ENCODE results near the gene GDF2. TPM values are rescaled to one million over a fixed set of nuclear protein-coding genes. Genes with fewer than 3 reads are reported as not detected.

The GDF2 gene
- total and polyA plus RNA-seq, 4 experiments from 2014 or later = not detected

DNA sequence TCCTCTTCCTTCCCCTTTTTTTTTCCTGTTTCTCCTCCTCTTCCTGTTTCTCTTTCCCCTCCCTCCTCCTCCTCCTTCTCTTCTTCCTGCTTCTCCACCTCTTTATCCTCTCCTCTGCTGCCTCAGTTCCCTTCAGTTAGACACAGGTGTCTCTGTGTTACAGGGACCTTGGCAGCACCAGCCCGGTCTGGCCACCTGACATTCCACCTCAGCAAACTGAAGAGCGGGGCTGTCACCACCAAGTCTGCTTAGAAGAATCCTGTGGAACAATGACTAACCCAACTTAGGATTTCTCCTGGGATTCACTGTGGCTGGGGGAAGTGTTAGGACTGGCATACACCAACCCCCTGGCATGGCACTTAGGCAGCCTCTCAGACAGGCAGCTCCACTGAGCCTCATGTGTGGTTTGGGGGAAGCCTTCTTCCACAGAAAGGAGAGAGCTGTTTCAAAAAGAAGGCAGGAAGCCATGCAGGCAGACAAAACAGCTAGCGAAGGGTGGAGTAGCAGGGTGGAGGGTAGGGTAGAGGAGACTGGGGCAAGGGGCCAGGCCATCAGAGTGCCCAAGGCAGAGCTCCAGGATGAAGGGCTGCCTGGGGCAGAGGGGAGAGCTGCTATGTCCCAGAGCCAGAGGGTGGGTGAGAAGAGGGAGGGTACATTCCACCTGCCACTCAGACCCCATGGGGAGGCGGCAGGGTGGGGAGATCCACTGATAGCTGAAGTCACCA lies 35.5 kb upstream of the GDF2 start:
- no peaks in the 10 kb centered on the region for H3K36me3 ChIP-seq (ENCODE audit: insufficient read depth, low read length)
- H3K9me3 Mint-ChIP-seq = no peaks in the 10 kb centered on the region
- POLR2A ChIA-PET (ENCODE audit: partially characterized antibody) = interaction anchor here (1.1 to 2.2 kb wide), 4 partner anchors 9 to 121 kb away, joined by 3 to 9 read pairs (median 6); no protein-coding TSS in a partner anchor
- no peak overlapping the region for H3K4me3 ChIP-seq (ENCODE audit: low read length in 2 of 2)
- H3K36me3 Mint-ChIP-seq = no peaks in the 10 kb centered on the region
- no peak overlapping the region for H3K27ac ChIP-seq (ENCODE audit: low read depth, low read length)
- H3K27me3 Mint-ChIP-seq = no peaks in the 10 kb centered on the region
- H3K4me1 Mint-ChIP-seq = peaks cover 19 to 34% (median 27%) of the 10 kb centered on the region in 4 donors
- peak in 1 of 5 donors; percentile 15 for DNase-seq
- peak overlapping the region in 5 of 8 donors; percentile 27 to 66 (median 48) for H3K4me3 Mint-ChIP-seq
- CTCF ChIA-PET (ENCODE audit: partially characterized antibody) = interaction anchor here (0.9 to 1.9 kb wide), 3 partner anchors 11 to 262 kb away, joined by 3 to 8 read pairs (median 4); no protein-coding TSS in a partner anchor
- H3K27ac Mint-ChIP-seq = peak overlapping the region; percentile 19 to 88 (median 76)
- no peaks in the 10 kb centered on the region for H3K9me3 ChIP-seq (ENCODE audit: control insufficient read depth in 1 of 2, low read length in 2 of 2)
- no peaks in the 10 kb centered on the region for H3K27me3 ChIP-seq (ENCODE audit: insufficient read depth, low read length)
- intact Hi-C loops (cut with micrococcal nuclease) = no loop called here
- H3K4me1 ChIP-seq (ENCODE audit: insufficient read depth, low read length) = peaks cover 25% of the 10 kb centered on the region

GRCh38 chr10:47287365-47287802 lies 34.9 kb upstream of the GDF2 start:
- Histone ChIP-seq H3K36me3 (ENCODE audit: insufficient read depth, low read length) (no peaks in the 10 kb centered on the region), H3K9me3 (ENCODE audit: control insufficient read depth in 1 of 2, low read length in 2 of 2) (no peaks in the 10 kb centered on the region), H3K4me1 (ENCODE audit: insufficient read depth, low read length) (peaks cover 25% of the 10 kb centered on the region), H3K27ac (ENCODE audit: low read depth, low read length) (no peak overlapping the region), H3K27me3 (ENCODE audit: insufficient read depth, low read length) (no peaks in the 10 kb centered on the region), H3K4me3 (ENCODE audit: low read length in 2 of 2) (no peak overlapping the region)
- no peaks in the 10 kb centered on the region for H3K27me3 Mint-ChIP-seq
- CTCF ChIA-PET (ENCODE audit: partially characterized antibody) = interaction anchor here (1.6 to 1.9 kb wide), 2 partner anchors 24 to 262 kb away, joined by 3 to 8 read pairs; no protein-coding TSS in a partner anchor
- POLR2A ChIA-PET (ENCODE audit: partially characterized antibody) = interaction anchor here (1.1 to 2.2 kb wide), 4 partner anchors 8 to 121 kb away, joined by 3 to 9 read pairs (median 6); no protein-coding TSS in a partner anchor
- H3K9me3 Mint-ChIP-seq = no peaks in the 10 kb centered on the region
- no peaks in the 10 kb centered on the region for H3K36me3 Mint-ChIP-seq
- DNase-seq = no peak
- H3K4me3 Mint-ChIP-seq = no peak overlapping the region
- H3K4me1 Mint-ChIP-seq = peaks cover 19 to 34% (median 27%) of the 10 kb centered on the region in 4 donors
- intact Hi-C loops (cut with micrococcal nuclease) = no loop called here
- H3K27ac Mint-ChIP-seq = no peak overlapping the region

DNA sequence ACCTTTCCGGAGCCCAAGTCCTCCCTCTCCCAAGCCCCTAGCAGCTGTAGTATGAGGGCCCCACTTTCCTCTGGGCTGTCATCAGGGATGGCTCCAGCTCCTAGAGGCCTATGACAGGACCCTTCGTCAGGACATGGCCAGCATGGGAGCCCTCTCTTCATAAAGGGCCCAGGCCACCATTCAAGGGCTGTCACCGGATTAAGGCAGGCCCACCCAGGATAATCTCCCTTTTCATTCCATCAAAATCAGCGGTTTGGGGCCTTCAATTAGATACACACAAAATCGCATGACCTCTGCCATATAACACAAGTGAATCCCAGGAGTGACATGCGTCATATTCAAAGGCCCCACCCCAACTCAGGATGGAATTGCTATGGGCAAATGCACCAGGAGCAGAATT lies 34.4 kb upstream of the GDF2 start:
- no peaks in the 10 kb centered on the region for H3K27me3 ChIP-seq (ENCODE audit: insufficient read depth, low read length)
- DNase-seq = no peak
- no peak overlapping the region for H3K27ac ChIP-seq (ENCODE audit: low read depth, low read length)
- H3K4me1 ChIP-seq (ENCODE audit: insufficient read depth, low read length) = peaks cover 25% of the 10 kb centered on the region
- no peaks in the 10 kb centered on the region for H3K9me3 ChIP-seq (ENCODE audit: control insufficient read depth in 1 of 2, low read length in 2 of 2)
- H3K4me3 ChIP-seq (ENCODE audit: low read length in 2 of 2) = no peak overlapping the region
- Mint-ChIP-seq H3K9me3 (no peaks in the 10 kb centered on the region), H3K4me1 (peaks cover 19 to 34% (median 27%) of the 10 kb centered on the region in 4 donors), H3K4me3 (no peak overlapping the region), H3K27ac (no peak overlapping the region), H3K36me3 (no peaks in the 10 kb centered on the region), H3K27me3 (no peaks in the 10 kb centered on the region)
- intact Hi-C loops (cut with micrococcal nuclease) = no loop called here
- POLR2A ChIA-PET (ENCODE audit: partially characterized antibody) = interaction anchor here (2.2 kb wide), 1 partner anchor 10 kb away, joined by 9 read pairs; no protein-coding TSS in a partner anchor
- CTCF ChIA-PET (ENCODE audit: partially characterized antibody) = no interaction called here
- H3K36me3 ChIP-seq (ENCODE audit: insufficient read depth, low read length) = no peaks in the 10 kb centered on the region

GRCh38 chr10:47288236-47288635 lies 34.0 kb upstream of the GDF2 start:
- no peak overlapping the region for H3K27ac Mint-ChIP-seq
- no peaks in the 10 kb centered on the region for H3K9me3 ChIP-seq (ENCODE audit: control insufficient read depth in 1 of 2, low read length in 2 of 2)
- no peak for DNase-seq
- H3K4me1 Mint-ChIP-seq = peaks cover 19 to 34% (median 27%) of the 10 kb centered on the region in 4 donors
- H3K4me3 Mint-ChIP-seq = no peak overlapping the region
- no peaks in the 10 kb centered on the region for H3K36me3 ChIP-seq (ENCODE audit: insufficient read depth, low read length)
- H3K27me3 Mint-ChIP-seq = no peaks in the 10 kb centered on the region
- CTCF ChIA-PET (ENCODE audit: partially characterized antibody) = no interaction called here
- no peak overlapping the region for H3K4me3 ChIP-seq (ENCODE audit: low read length in 2 of 2)
- intact Hi-C loops (cut with micrococcal nuclease) = no loop called here
- H3K4me1 ChIP-seq (ENCODE audit: insufficient read depth, low read length) = peaks cover 25% of the 10 kb centered on the region
- POLR2A ChIA-PET (ENCODE audit: partially characterized antibody) = no interaction called here
- H3K36me3 Mint-ChIP-seq = no peaks in the 10 kb centered on the region
- H3K27ac ChIP-seq (ENCODE audit: low read depth, low read length) = no peak overlapping the region
- no peaks in the 10 kb centered on the region for H3K9me3 Mint-ChIP-seq
- no peaks in the 10 kb centered on the region for H3K27me3 ChIP-seq (ENCODE audit: insufficient read depth, low read length)

DNA sequence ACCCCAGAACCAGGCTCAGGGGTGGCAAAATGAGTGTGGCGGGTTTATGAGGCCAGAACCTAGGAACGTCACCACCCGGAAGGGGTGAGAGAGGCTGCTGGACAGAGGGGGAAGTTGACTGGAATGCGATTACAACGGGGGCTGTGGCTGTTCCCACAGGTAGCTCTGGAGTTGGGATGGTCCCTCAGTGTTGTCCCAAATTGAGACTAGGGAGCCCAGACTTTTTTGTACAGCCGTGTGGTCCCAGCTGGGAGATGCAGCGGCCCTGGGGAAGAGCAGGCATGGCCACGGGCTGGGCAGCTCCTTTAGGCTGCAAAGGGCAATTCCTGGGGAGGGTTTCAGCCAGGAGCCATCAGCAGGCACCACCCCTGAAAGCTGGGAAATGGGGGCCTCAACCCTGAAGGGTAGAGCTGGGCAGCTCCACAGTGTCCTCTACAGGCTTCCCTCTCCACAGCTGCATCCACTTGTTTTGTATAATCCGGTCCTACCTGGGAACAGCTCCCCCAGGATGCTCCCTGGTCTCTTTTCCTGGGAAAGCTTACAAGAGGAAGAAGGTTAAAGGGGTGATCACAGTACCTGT lies 33.2 kb upstream of the GDF2 start:
- Histone ChIP-seq H3K27ac (ENCODE audit: low read depth, low read length) (no peak overlapping the region), H3K4me1 (ENCODE audit: insufficient read depth, low read length) (peaks cover 25% of the 10 kb centered on the region), H3K27me3 (ENCODE audit: insufficient read depth, low read length) (no peaks in the 10 kb centered on the region), H3K4me3 (ENCODE audit: low read length in 2 of 2) (no peak overlapping the region), H3K36me3 (ENCODE audit: insufficient read depth, low read length) (no peaks in the 10 kb centered on the region), H3K9me3 (ENCODE audit: control insufficient read depth in 1 of 2, low read length in 2 of 2) (no peaks in the 10 kb centered on the region)
- Mint-ChIP-seq H3K27me3 (no peaks in the 10 kb centered on the region), H3K27ac (peak overlapping the region in 1 of 7 donors; percentile 61), H3K4me3 (no peak overlapping the region), H3K9me3 (no peaks in the 10 kb centered on the region), H3K4me1 (peaks cover 19 to 34% (median 26%) of the 10 kb centered on the region in 4 donors), H3K36me3 (no peaks in the 10 kb centered on the region)
- CTCF ChIA-PET (ENCODE audit: partially characterized antibody) = no interaction called here
- intact Hi-C loops (cut with micrococcal nuclease) = no loop called here
- POLR2A ChIA-PET (ENCODE audit: partially characterized antibody) = interaction anchor here (1.0 kb wide), 1 partner anchor 11 kb away, joined by 4 read pairs; the partner anchor contains the start of gene GDF10
- no peak for DNase-seq

GRCh38 chr10:47289921-47290320 lies 32.3 kb upstream of the GDF2 start:
- Mint-ChIP-seq H3K4me3 (no peak overlapping the region), H3K27ac (no peak overlapping the region), H3K36me3 (no peaks in the 10 kb centered on the region), H3K9me3 (no peaks in the 10 kb centered on the region), H3K27me3 (no peaks in the 10 kb centered on the region), H3K4me1 (peaks cover 19 to 31% (median 23%) of the 10 kb centered on the region in 4 donors)
- POLR2A ChIA-PET (ENCODE audit: partially characterized antibody) = no interaction called here
- no peak overlapping the region for H3K4me3 ChIP-seq (ENCODE audit: low read length in 2 of 2)
- intact Hi-C loops (cut with micrococcal nuclease) = no loop called here
- peaks cover 25% of the 10 kb centered on the region for H3K4me1 ChIP-seq (ENCODE audit: insufficient read depth, low read length)
- peaks cover 4% of the 10 kb centered on the region for H3K27me3 ChIP-seq (ENCODE audit: insufficient read depth, low read length)
- no peaks in the 10 kb centered on the region for H3K36me3 ChIP-seq (ENCODE audit: insufficient read depth, low read length)
- CTCF ChIA-PET (ENCODE audit: partially characterized antibody) = no interaction called here
- no peaks in the 10 kb centered on the region for H3K9me3 ChIP-seq (ENCODE audit: control insufficient read depth in 1 of 2, low read length in 2 of 2)
- no peak overlapping the region for H3K27ac ChIP-seq (ENCODE audit: low read depth, low read length)
- no peak for DNase-seq

DNA sequence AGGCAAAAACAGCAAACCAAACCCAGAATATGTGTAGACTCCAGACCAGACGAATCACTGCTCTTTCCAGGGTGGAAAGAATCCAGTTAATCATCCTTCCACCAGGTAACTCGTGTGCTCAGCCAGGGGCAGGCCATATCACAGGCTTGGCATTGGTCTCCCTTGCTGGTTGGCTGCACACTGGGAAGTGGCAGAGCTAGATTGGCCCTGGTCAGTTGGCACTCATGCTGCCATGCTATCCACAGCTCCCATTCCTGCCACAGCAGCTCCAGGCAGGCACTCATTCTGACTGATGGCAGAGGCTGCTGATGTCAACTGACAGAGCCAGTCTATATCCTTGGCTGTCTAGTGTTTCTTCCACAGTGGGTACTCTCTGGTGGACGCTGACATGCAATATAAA lies 31.9 kb upstream of the GDF2 start:
- Mint-ChIP-seq H3K36me3 (no peaks in the 10 kb centered on the region), H3K27me3 (no peaks in the 10 kb centered on the region), H3K27ac (no peak overlapping the region), H3K4me3 (no peak overlapping the region), H3K4me1 (peaks cover 16 to 27% (median 19%) of the 10 kb centered on the region in 4 donors), H3K9me3 (no peaks in the 10 kb centered on the region)
- no peak for DNase-seq
- H3K4me1 ChIP-seq (ENCODE audit: insufficient read depth, low read length) = peaks cover 21% of the 10 kb centered on the region
- intact Hi-C loops (cut with micrococcal nuclease) = no loop called here
- no peaks in the 10 kb centered on the region for H3K36me3 ChIP-seq (ENCODE audit: insufficient read depth, low read length)
- POLR2A ChIA-PET (ENCODE audit: partially characterized antibody) = no interaction called here
- H3K4me3 ChIP-seq (ENCODE audit: low read length in 2 of 2) = no peak overlapping the region
- CTCF ChIA-PET (ENCODE audit: partially characterized antibody) = interaction anchor here (0.7 kb wide), 1 partner anchor 266 kb away, joined by 3 read pairs; no protein-coding TSS in a partner anchor
- no peaks in the 10 kb centered on the region for H3K9me3 ChIP-seq (ENCODE audit: control insufficient read depth in 1 of 2, low read length in 2 of 2)
- H3K27me3 ChIP-seq (ENCODE audit: insufficient read depth, low read length) = peaks cover 6% of the 10 kb centered on the region
- no peak overlapping the region for H3K27ac ChIP-seq (ENCODE audit: low read depth, low read length)
